ENCODE results near the gene ATP8B3. TPM values are rescaled to one million over a fixed set of nuclear protein-coding genes. Genes with fewer than 3 reads are reported as not detected.
A peak's percentile ranks its signal among the peaks of the same experiment; 100 is the strongest.

ATP8B3 gene
- total and polyA plus RNA-seq, 2 of the 13 experiments (the other 11 are each of a cell fraction or from before 2014, with no cell fraction given) = 2.6 to 5.9 TPM

GRCh38 chr19:1812426-1813191 is 533 bp upstream of the ATP8B3 start (continued):
- TF ChIP-seq, protein P1, sequence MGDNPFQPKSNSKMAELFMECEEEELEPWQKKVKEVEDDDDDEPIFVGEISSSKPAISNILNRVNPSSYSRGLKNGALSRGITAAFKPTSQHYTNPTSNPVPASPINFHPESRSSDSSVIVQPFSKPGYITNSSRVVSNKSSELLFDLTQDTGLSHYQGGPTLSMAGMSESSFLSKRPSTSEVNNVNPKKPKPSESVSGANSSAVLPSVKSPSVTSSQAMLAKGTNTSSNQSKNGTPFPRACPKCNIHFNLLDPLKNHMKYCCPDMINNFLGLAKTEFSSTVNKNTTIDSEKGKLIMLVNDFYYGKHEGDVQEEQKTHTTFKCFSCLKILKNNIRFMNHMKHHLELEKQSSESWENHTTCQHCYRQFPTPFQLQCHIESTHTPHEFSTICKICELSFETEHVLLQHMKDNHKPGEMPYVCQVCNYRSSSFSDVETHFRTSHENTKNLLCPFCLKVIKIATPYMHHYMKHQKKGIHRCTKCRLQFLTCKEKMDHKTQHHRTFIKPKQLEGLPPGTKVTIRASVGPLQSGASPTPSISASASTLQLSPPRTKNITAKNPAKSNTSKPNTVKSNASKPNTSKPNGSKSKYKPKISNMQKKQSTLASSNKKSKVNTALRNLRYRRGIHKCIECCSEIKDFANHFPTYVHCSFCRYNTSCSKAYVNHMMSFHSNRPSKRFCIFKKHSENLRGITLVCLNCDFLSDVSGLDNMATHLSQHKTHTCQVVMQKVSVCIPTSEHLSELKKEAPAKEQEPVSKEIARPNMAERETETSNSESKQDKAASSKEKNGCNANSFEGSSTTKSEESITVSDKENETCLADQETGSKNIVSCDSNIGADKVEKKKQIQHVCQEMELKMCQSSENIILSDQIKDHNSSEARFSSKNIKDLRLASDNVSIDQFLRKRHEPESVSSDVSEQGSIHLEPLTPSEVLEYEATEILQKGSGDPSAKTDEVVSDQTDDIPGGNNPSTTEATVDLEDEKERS (CRISPR knock-in tag; IDR thresholded peaks at IDR 0.05) = peak; percentile 20; the same call in 1 of the 2 replicates
- TF ChIP-seq REPIN1 (CRISPR knock-in tag; IDR thresholded peaks at IDR 0.05; ENCODE audit: borderline replicate concordance, low read depth) (peak; percentile 52), ZNF34 (CRISPR knock-in tag; IDR thresholded peaks at IDR 0.05; ENCODE audit: borderline replicate concordance) (no peak), ZNF496 (CRISPR knock-in tag; IDR thresholded peaks at IDR 0.05; ENCODE audit: insufficient replicate concordance) (no peak), MEIS1 (CRISPR knock-in tag; IDR thresholded peaks at IDR 0.05; ENCODE audit: borderline replicate concordance) (0 out of 2 replicates have a peak, but pooled peaks have one; percentile 59), ZNF556 (CRISPR knock-in tag; IDR thresholded peaks at IDR 0.05; ENCODE audit: borderline replicate concordance) (0 out of 2 replicates have a peak, but pooled peaks have one; percentile 67), MEF2D (CRISPR knock-in tag; IDR thresholded peaks at IDR 0.05) (peak; percentile 63; the same call in 1 of the 2 replicates), TCF7L2 (IDR thresholded peaks at IDR 0.05; ENCODE audit: low read depth, low read length) (no peak), YY1 (IDR thresholded peaks at IDR 0.05; ENCODE audit: insufficient read depth, insufficient replicate concordance, low read depth, low read length) (no peak), ZNF883 (CRISPR knock-in tag; IDR thresholded peaks at IDR 0.05; ENCODE audit: not compliant biosample characterization) (peak; percentile 23), GZF1 (CRISPR knock-in tag; IDR thresholded peaks at IDR 0.05) (0 out of 2 replicates have a peak, but pooled peaks have one; percentile 64), RFXANK (CRISPR knock-in tag; IDR thresholded peaks at IDR 0.05) (no peak), RFX3 (CRISPR knock-in tag; IDR thresholded peaks at IDR 0.05) (no peak), ZSCAN25 (CRISPR knock-in tag; IDR thresholded peaks at IDR 0.05) (peak; percentile 94), NFYC (CRISPR knock-in tag; IDR thresholded peaks at IDR 0.05) (no peak), MTA1 (CRISPR knock-in tag; IDR thresholded peaks at IDR 0.05; ENCODE audit: borderline replicate concordance) (peak; percentile 66; the same call in 1 of the 2 replicates), ZNF430 (CRISPR knock-in tag; IDR thresholded peaks at IDR 0.05) (peak; percentile 87; the same call in 1 of the 2 replicates), ZNF549 (CRISPR knock-in tag; IDR thresholded peaks at IDR 0.05) (no peak), ZBTB3 (CRISPR knock-in tag; IDR thresholded peaks at IDR 0.05; ENCODE audit: borderline replicate concordance, low read depth) (no peak), ZNF510 (CRISPR knock-in tag; IDR thresholded peaks at IDR 0.05; ENCODE audit: low read depth) (no peak), CBX5 (CRISPR knock-in tag; IDR thresholded peaks at IDR 0.05; ENCODE audit: borderline replicate concordance) (no peak; the same call in 1 of the 2 replicates), ZNF75D (CRISPR knock-in tag; IDR thresholded peaks at IDR 0.05; ENCODE audit: borderline replicate concordance) (no peak), ZNF431 (CRISPR knock-in tag; IDR thresholded peaks at IDR 0.05; ENCODE audit: borderline replicate concordance, low read depth) (no peak), FOSL2 (CRISPR knock-in tag; IDR thresholded peaks at IDR 0.05) (peak; percentile 41), NCOA2 (CRISPR knock-in tag; IDR thresholded peaks at IDR 0.05) (peak; percentile 35; the same call in 1 of the 2 replicates), KLF9 (CRISPR knock-in tag; IDR thresholded peaks at IDR 0.05; ENCODE audit: low read depth) (no peak), ZNF619 (CRISPR knock-in tag; IDR thresholded peaks at IDR 0.05) (no peak)
